Measurements from ENCODE around the gene SUGCT. TPM values are rescaled to one million over a fixed set of nuclear protein-coding genes. Genes with fewer than 3 reads are reported as not detected.

The SUGCT gene
- total and polyA plus RNA-seq, 9 of the 15 experiments (the other 6 are each of a cell fraction or from before 2014, with no cell fraction given) = 0.58 to 2.5 (median 1.4) TPM

DNA sequence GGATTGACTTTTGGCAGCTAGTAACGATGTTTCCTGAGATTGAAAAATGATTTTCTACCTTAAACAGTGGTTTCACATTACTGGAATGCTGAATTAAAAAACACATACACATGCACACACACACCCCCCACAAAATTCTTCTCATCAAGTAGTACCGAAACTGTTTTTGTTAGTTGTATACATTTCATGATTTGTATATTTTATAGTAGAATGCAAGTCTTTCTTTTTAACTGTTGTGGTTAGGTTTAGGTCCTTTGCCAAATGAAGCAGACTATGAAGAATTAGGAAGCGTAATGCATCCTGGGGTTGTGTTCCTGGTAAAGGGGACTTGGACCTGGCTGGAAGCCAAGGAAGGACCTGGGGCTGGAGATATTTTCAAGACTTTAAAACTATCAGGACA is 505.8 kb downstream of the SUGCT start:
- Histone ChIP-seq H4K20me1 (replicated peaks; ENCODE audit: control insufficient read depth, insufficient read depth, low read length) (no peaks in the 10 kb centered on the region), H3K27ac (ENCODE audit: extremely low read depth, low read depth, low read length) (no peak overlapping the region), H3K4me1 (replicated peaks in 1 of 2; ENCODE audit: control insufficient read depth in 2 of 2, insufficient read depth in 2 of 2, low read length in 2 of 2) (no peaks in the 10 kb centered on the region), H3K9me3 (replicated peaks; ENCODE audit: control insufficient read depth, insufficient read depth, low read depth, low read length) (no peaks in the 10 kb centered on the region), H3K4me2 (ENCODE audit: insufficient read depth, low read length) (no peak overlapping the region), H3K79me2 (ENCODE audit: control insufficient read depth, insufficient read depth, low read length) (no peaks in the 10 kb centered on the region), H2AFZ (ENCODE audit: low read depth, low read length) (no peak overlapping the region), H3K27me3 (ENCODE audit: control insufficient read depth in 2 of 2, insufficient read depth in 2 of 2, low read length in 2 of 2) (no peaks in the 10 kb centered on the region), H3K9ac (ENCODE audit: insufficient read depth in 1 of 2, low read depth in 2 of 2, low read length in 2 of 2) (no peak overlapping the region), H3K36me3 (ENCODE audit: control insufficient read depth, insufficient read depth, low read length) (no peaks in the 10 kb centered on the region), H3K4me3 (no peak overlapping the region), H3K9me1 (ENCODE audit: control insufficient read depth, insufficient read depth, low read length) (no peaks in the 10 kb centered on the region)
- FAIRE-seq = no peak
- intact Hi-C loops (cut with micrococcal nuclease) = no loop called here
- no peak for DNase-seq (ENCODE audit: extremely low read depth in 1 of 4, low spot score in 3 of 4)
- ATAC-seq = no peak
- TF ChIP-seq ZNF174 (CRISPR knock-in tag; IDR thresholded peaks at IDR 0.05) = no peak
- no peak for TF ChIP-seq HCFC1 (IDR thresholded peaks at IDR 0.05; ENCODE audit: low read depth, low read length)
- no peak for TF ChIP-seq SAP30 (IDR thresholded peaks at IDR 0.05; ENCODE audit: borderline replicate concordance, insufficient read depth, low read depth, low read length, poor library complexity, severe bottlenecking)
- TF ChIP-seq HNRNPL (IDR thresholded peaks at IDR 0.05; ENCODE audit: low read depth, low read length) = no peak
- TF ChIP-seq, protein P1, sequence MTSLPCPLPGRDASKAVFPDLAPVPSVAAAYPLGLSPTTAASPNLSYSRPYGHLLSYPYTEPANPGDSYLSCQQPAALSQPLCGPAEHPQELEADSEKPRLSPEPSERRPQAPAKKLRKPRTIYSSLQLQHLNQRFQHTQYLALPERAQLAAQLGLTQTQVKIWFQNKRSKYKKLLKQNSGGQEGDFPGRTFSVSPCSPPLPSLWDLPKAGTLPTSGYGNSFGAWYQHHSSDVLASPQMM (CRISPR knock-in tag; IDR thresholded peaks at IDR 0.05) = no peak
- no peak for TF ChIP-seq MED1 (CRISPR knock-in tag; IDR thresholded peaks at IDR 0.05; ENCODE audit: borderline replicate concordance)
- TF ChIP-seq NFIC (IDR thresholded peaks at IDR 0.05) = peak; percentile 21; the same call in 1 of the 2 replicates
- TF ChIP-seq ZNF57 (CRISPR knock-in tag; IDR thresholded peaks at IDR 0.05) = no peak
- POLR2A ChIA-PET = no interaction called here
- 4% methylated on average over 3 of the region's 3 CpGs for WGBS (ENCODE audit: insufficient coverage, low coverage, missing lambda C conversion rate)
- no TSS peak for BruUV-seq (replicated peaks)
- CTCF ChIA-PET (ENCODE audit: low intra/inter-chr PET ratio) = no interaction called here
- in situ Hi-C loops (cut with MboI) = no loop called here

All from K562 (cell line).